ENCODE data around the gene DEFB116.
"Not testable (repeated sequence)": the region's sequence is repeated elsewhere in the genome, so short reads cannot be mapped to it uniquely, and the experiment has no call there.

The DEFB116 gene

DNA sequence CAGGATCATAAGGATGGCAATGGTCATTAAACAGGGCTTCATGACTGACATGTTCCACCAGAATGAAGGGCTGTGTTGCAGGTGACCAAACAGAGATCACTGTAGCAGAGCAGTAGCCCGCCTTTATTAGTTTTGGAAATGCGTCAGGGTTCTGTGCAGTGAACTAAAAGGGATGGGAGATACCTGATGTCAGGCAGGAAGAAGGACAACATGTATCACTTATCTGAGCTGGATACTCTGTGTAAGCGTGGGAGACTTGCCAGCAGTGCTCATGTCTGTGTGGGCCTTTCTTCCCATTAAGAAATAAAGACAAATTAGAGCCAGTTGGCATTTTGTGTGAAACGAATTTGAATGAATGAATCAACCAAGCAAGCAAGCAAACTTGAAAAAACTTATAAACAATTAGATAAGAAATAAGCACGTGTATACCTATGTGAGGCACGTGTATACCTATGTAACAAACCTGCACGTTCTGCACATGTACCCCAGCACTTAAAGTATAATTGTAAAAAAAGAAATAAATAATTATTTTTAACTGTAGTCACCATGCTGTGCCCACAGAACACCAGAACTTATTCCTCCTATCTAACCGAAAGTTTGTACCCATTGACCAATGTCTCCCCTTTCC, at the start of gene DEFB116:
TSS of gene DEFB116 (minus strand) at position 51 of the 628 bp plus-strand sequence. CDS start at position 51, 0 bp downstream.
- no peak for DNase-seq (ENCODE audit: low read depth)

DNA sequence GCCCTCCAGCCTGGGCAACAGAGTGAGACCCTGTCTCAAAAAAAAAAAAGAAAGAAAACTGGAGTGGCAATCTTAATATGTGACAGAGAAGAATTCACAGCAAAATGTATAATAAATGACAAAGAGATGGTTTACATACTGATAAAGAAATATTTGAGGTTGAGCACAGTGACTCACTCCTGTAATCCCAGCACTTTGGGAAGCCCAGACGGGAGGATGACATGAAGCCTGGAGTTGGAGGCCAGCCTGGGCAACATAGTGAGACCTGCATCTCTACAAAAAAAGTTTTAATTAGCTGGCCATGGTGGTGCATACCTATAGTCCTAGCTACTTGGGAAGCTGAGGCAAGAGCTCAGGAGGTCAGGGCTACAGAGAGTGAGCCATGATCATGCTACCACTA, 47.6 kb upstream of the DEFB116 start:
- DNase-seq (ENCODE audit: low read depth) = no peak

GRCh38 chr20:31341470-31341869, 33.1 kb upstream of the DEFB116 start:
- no peak for DNase-seq (ENCODE audit: low read depth)

DNA sequence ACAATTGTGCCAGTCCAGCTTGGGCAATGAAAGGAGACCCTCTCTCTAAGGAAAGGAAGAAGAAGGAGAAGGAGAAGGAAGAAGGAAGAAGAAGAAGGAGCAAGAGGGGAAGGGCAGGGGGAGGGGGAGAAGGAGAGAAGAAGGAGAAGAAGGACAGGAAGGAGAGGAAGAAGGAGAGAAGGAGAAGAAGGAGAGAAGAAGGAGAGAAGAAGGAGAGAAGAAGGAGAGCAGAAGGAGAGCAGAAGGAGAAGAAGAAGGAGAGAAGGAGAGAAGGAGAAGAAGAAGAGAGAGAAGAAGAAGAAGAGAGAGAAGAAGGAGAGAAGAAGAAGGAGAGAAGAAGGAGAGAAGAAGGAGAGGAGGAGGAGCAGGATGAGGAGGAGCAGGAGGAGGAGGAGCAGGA, 22.5 kb upstream of the DEFB116 start:
- DNase-seq (ENCODE audit: low read depth) = no peak

- no peak for DNase-seq (ENCODE audit: low read depth)
Observed at GRCh38 chr20:31322504-31322903, 14.1 kb upstream of the DEFB116 start.

GRCh38 chr20:31284964-31285363, 23.4 kb downstream of the DEFB116 start:
- not testable (repeated sequence) for DNase-seq (ENCODE audit: low read depth)

DNA sequence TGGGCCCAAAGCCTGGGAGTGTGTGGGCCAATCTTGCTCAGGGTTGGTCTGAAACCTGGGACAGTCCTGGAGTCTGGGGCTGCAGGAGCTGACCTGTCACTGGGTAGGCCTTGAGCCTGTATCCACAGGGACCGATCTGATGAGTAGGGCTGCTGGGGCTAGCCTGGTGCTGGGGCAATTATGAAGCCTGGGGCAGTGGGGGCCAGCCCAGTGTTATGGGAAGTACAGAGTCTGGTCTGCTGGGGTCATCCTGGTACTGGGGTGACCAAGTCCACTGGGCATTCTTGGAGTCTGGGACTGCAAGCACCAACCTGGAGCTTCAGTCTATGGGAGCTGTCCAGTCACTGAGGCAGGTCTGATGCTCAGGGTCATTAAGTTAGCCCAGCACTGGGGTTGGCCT, 30.2 kb downstream of the DEFB116 start:
- DNase-seq (ENCODE audit: low read depth) = no peak

DNA sequence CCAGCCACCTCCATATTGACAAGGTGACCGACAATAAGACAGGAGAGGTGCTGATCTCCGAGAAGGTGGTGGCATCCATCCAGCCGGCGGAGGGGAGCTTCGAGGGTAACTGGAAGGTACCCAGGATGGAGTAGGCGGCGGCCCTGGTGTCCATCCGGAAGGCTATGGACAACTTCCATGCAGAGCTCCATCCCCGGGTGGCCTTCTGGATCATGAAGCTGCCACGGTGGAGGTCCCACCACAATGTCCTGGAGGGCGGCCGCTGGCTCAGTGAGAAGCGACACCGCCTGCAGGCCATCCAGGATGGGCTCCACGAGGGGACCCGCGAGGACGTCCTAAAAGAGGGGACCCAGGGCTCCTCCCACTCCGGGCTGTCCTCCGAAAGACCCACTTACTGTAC, 33.9 kb downstream of the DEFB116 start:
- DNase-seq (ENCODE audit: low read depth) = no peak

DNA sequence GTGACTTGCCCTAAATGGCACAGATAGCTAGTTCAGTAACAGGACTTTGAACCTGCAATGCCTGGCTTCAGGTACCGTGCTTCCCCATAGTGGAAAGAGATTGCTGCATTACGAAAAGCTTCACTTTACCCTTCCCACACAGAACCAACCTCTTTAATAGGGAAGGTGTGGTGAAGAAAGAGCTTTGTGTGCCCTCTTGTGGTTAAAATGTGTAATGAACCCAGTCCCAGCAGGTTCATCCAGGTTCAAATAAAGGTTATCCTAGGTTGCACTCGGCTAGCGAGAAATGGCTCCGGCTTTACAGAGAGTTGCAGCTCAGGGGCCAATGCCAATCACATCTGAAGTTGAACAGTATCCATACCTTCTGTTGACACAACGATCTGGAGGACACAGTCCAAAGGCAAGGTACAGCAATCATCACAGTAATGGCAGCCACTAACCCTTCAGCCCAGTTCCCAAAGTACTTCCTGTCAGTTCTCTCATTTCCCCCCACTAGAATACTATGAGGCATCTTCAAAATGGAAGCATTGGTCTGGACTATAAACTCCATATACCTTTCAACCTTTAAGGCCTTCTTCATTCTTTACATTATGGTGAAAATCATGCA, 48.0 kb downstream of the DEFB116 start:
- DNase-seq (ENCODE audit: low read depth) = no peak

- DNase-seq (ENCODE audit: low read depth) = no peak
Observed at GRCh38 chr20:31257364-31257763, 51.0 kb downstream of the DEFB116 start, which contains the start of gene DEFB115. DEFB115 (plus strand) TSS chr20:31257664; CDS start chr20:31257664, 0 bp downstream.

DNA sequence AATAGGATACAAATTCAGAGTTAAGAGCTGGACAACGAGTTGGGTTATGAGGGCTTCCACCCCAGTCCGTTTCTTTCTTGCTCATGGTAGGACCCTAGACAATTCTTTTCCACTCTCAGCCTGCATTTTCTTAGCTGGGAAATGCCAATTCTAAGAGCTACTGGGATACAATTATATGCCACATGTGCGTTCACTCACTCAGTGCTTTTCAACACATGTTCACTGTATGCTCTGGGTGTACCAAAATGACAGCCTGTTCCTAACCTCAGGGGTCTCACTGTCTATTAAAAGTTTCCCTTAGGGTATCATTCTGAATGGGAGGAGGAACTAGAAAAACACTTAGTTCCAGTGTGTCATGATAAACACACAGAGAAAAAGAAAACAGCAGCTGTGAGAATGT, 51.4 kb downstream of the DEFB116 start:
- DNase-seq (ENCODE audit: low read depth) = no peak
